ENCODE results near the gene GSK3A.

GSK3A gene

GRCh38 chr19:42196011-42197001, 46.1 kb downstream of the GSK3A start:
- Histone ChIP-seq H3K4me3 (ENCODE audit: low read depth, low read length) (no peak overlapping the region), H3K4me1 (no peaks in the 10 kb centered on the region), H3K27me3 (peaks cover 3% of the 10 kb centered on the region; the same call in 1 of the 2 replicates), H3K36me3 (peaks cover 10% of the 10 kb centered on the region), H3K9me3 (no peaks in the 10 kb centered on the region)
- no peak for DNase-seq
- no peak for TF ChIP-seq CTCF (IDR thresholded peaks at IDR 0.05; ENCODE audit: low read depth, low read length)

- peaks cover 3% of the 10 kb centered on the region; the same call in 1 of the 2 replicates for H3K27me3 ChIP-seq
- H3K9me3 ChIP-seq = no peaks in the 10 kb centered on the region
- peaks cover 3% of the 10 kb centered on the region for H3K36me3 ChIP-seq
- DNase-seq = no peak
- H3K4me3 ChIP-seq (ENCODE audit: low read depth, low read length) = no peak overlapping the region
- no peaks in the 10 kb centered on the region for H3K4me1 ChIP-seq
- TF ChIP-seq CTCF (IDR thresholded peaks at IDR 0.05; ENCODE audit: low read depth, low read length) = no peak
These were observed 48.7 kb downstream of the GSK3A start for GRCh38 chr19:42193706-42194105.

GRCh38 chr19:42193294-42193693, 49.1 kb downstream of the GSK3A start:
- DNase-seq = no peak
- TF ChIP-seq CTCF (IDR thresholded peaks at IDR 0.05; ENCODE audit: low read depth, low read length) = no peak
- no peak overlapping the region for H3K4me3 ChIP-seq (ENCODE audit: low read depth, low read length)
- H3K4me1 ChIP-seq = no peaks in the 10 kb centered on the region
- peaks cover 3% of the 10 kb centered on the region; the same call in 1 of the 2 replicates for H3K27me3 ChIP-seq
- no peaks in the 10 kb centered on the region; the same call in 1 of the 2 replicates for H3K36me3 ChIP-seq
- H3K9me3 ChIP-seq = no peaks in the 10 kb centered on the region

- H3K4me1 ChIP-seq = no peaks in the 10 kb centered on the region
- no peak for TF ChIP-seq CTCF (IDR thresholded peaks at IDR 0.05; ENCODE audit: low read depth, low read length)
- H3K4me3 ChIP-seq (ENCODE audit: low read depth, low read length) = no peak overlapping the region
- no peaks in the 10 kb centered on the region for H3K36me3 ChIP-seq
- peaks cover 3% of the 10 kb centered on the region; the same call in 1 of the 2 replicates for H3K27me3 ChIP-seq
- no peak for DNase-seq
- H3K9me3 ChIP-seq = no peaks in the 10 kb centered on the region
These were observed 50.5 kb downstream of the GSK3A start for GRCh38 chr19:42191855-42192254.

- Histone ChIP-seq H3K36me3 (no peaks in the 10 kb centered on the region), H3K9me3 (no peaks in the 10 kb centered on the region), H3K4me1 (no peaks in the 10 kb centered on the region), H3K4me3 (ENCODE audit: low read depth, low read length) (no peak overlapping the region), H3K27me3 (peaks cover 3% of the 10 kb centered on the region; the same call in 1 of the 2 replicates)
- no peak for DNase-seq
- no peak for TF ChIP-seq CTCF (IDR thresholded peaks at IDR 0.05; ENCODE audit: low read depth, low read length)
These were observed 51.1 kb downstream of the GSK3A start for GRCh38 chr19:42191330-42191729.

- Histone ChIP-seq H3K4me3 (ENCODE audit: low read depth, low read length) (no peak overlapping the region), H3K4me1 (no peaks in the 10 kb centered on the region), H3K9me3 (no peaks in the 10 kb centered on the region), H3K27me3 (peaks cover 3% of the 10 kb centered on the region; the same call in 1 of the 2 replicates), H3K36me3 (no peaks in the 10 kb centered on the region)
- no peak for TF ChIP-seq CTCF (IDR thresholded peaks at IDR 0.05; ENCODE audit: low read depth, low read length)
- no peak for DNase-seq
These were observed 53.3 kb downstream of the GSK3A start for GRCh38 chr19:42189133-42189532.
